H1 (cell line): Measurements from ENCODE around the gene CUL1. TPM values are rescaled to one million over a fixed set of nuclear protein-coding genes. Genes with fewer than 3 reads are reported as not detected.

ENCODE experiments used
- CTCF ChIA-PET: fragments of 300-600 bp; sonication (Branson Sonifier 250); formaldehyde crosslinking; loops from one replicate; lab custom pipeline; 2021; ENCODE audit not compliant: partially characterized antibody; lab: Charles Lee
- POLR2A ChIA-PET: fragments of 300-600 bp; sonication (Branson Sonifier 250); formaldehyde crosslinking; loops from one replicate; lab custom pipeline; 2021; ENCODE audit warnings: inconsistent platforms; ENCODE audit not compliant: partially characterized antibody; lab: Charles Lee
- DNase-seq, 2 experiments: peaks; one replicate each; pipeline versions ENCODE4 v3.0.0 to v3.0.0-alpha.2; 2010 to 2022; ENCODE audit warnings: low spot score in 2 of 2, low read depth in 1 of 2, mixed read lengths in 1 of 2
- FAIRE-seq: peaks from 2 replicates; lab custom pipeline; 2011; peaks lifted over from hg19 to GRCh38; lab: Jason Lieb, UNC
- H2AFZ ChIP-seq: 2 replicates; pipeline ENCODE4 v1.8.1; 2012; ENCODE audit warnings: low read length, inconsistent platforms
- H2AK5ac ChIP-seq: 2 replicates; pipeline ENCODE4 v1.6.1; 2013; ENCODE audit warnings: low read depth, low read length
- H2BK120ac ChIP-seq: replicated peaks from 2 replicates; pipeline ENCODE3; 2013; ENCODE audit warnings: low read depth, low read length, inconsistent platforms
- H2BK12ac ChIP-seq: 2 replicates; pipeline ENCODE4 v1.6.1; 2013; ENCODE audit warnings: low read depth, low read length
- H2BK15ac ChIP-seq: 2 replicates; pipeline ENCODE4 v1.6.1; 2013; ENCODE audit warnings: low read length
- H2BK20ac ChIP-seq: 2 replicates; pipeline ENCODE4 v1.6.1; 2013; ENCODE audit warnings: low read length
- H2BK5ac ChIP-seq: 2 replicates; pipeline ENCODE4 v1.6.1; 2013; ENCODE audit warnings: low read depth, low read length
- H3K14ac ChIP-seq: 2 replicates; pipeline ENCODE4 v1.6.1; 2013; ENCODE audit warnings: inconsistent platforms; ENCODE audit not compliant: insufficient read length
- H3K18ac ChIP-seq: 2 replicates; pipeline ENCODE4 v1.6.1; 2013; ENCODE audit warnings: low read length; ENCODE audit errors: extremely low read depth
- H3K23ac ChIP-seq: 2 replicates; pipeline ENCODE4 v1.6.1; 2013; ENCODE audit warnings: inconsistent platforms; ENCODE audit not compliant: insufficient read length
- H3K23me2 ChIP-seq: 2 replicates; pipeline ENCODE4 v1.6.1; 2013; ENCODE audit warnings: low read depth, low read length
- H3K27ac ChIP-seq: 2 replicates; pipeline ENCODE4 v1.6.1; 2011; ENCODE audit warnings: low read depth, low read length, inconsistent platforms
- H3K27me3 ChIP-seq, 4 experiments: replicated peaks in 1 of 4; 1 replicate in 1 of 4; 2 replicates in 3 of 4; pipeline versions ENCODE4 v1.6.1 to v1.8.1; 2011 to 2013; ENCODE audit warnings: low read length in 3 of 4, mild to moderate bottlenecking in 3 of 4, inconsistent platforms in 2 of 4, mixed read lengths in 2 of 4, moderate library complexity in 1 of 4; ENCODE audit not compliant: control insufficient read depth in 3 of 4, insufficient read depth in 3 of 4; ENCODE audit errors: extremely low read depth in 1 of 4
- H3K36me3 ChIP-seq, 4 experiments: 2 replicates each; pipeline versions ENCODE4 v1.6.1 to v1.8.1; 2011 to 2013; ENCODE audit warnings: mild to moderate bottlenecking in 4 of 4, low read length in 3 of 4, moderate library complexity in 2 of 4, control low read depth in 1 of 4, inconsistent platforms in 1 of 4; ENCODE audit not compliant: insufficient read depth in 4 of 4, control insufficient read depth in 2 of 4
- H3K4ac ChIP-seq: replicated peaks from 2 replicates; pipeline ENCODE3; 2013; ENCODE audit warnings: low read length, low read depth, mixed read lengths, inconsistent platforms; ENCODE audit not compliant: insufficient read length
- H3K4me1 ChIP-seq, 4 experiments: replicated peaks in 1 of 4; 1 replicate in 1 of 4; 2 replicates in 3 of 4; pipeline versions ENCODE4 v1.6.1 to v1.8.1; 2011 to 2013; ENCODE audit warnings: low read length in 3 of 4, inconsistent platforms in 2 of 4, mixed read lengths in 1 of 4; ENCODE audit not compliant: insufficient read depth in 4 of 4, control insufficient read depth in 3 of 4
- H3K4me2 ChIP-seq, 2 experiments: 2 replicates each; pipeline versions ENCODE4 v1.6.1 to v1.8.1; 2011 to 2013; ENCODE audit warnings: low read depth in 2 of 2, low read length in 2 of 2, control low read depth in 1 of 2, inconsistent platforms in 1 of 2, mild to moderate bottlenecking in 1 of 2; ENCODE audit not compliant: insufficient read depth in 1 of 2
- H3K4me3 ChIP-seq, 4 experiments: fragments of 200-600, 300-600 bp in 1 of 4; sonication (generic), shearing (Covaris generic), sonication (Bioruptor Twin) in 1 of 4; 2 replicates each; pipeline versions ENCODE4 v1.5.1 to v1.8.1; 2011 to 2016; ENCODE audit warnings: low read length in 4 of 4, low read depth in 3 of 4, control low read depth in 2 of 4, inconsistent platforms in 2 of 4, mild to moderate bottlenecking in 2 of 4, mixed read lengths in 1 of 4, moderate library complexity in 1 of 4; ENCODE audit not compliant: insufficient read depth in 2 of 4; ENCODE audit errors: extremely low read depth in 1 of 4
- H3K56ac ChIP-seq: replicated peaks from 2 replicates; pipeline ENCODE3; 2013; ENCODE audit warnings: low read depth, mild to moderate bottlenecking, mixed read lengths, low read length, inconsistent platforms; ENCODE audit not compliant: insufficient read length
- H3K79me1 ChIP-seq: 2 replicates; pipeline ENCODE4 v1.6.1; 2013; ENCODE audit warnings: low read depth, low read length, control low read depth
- H3K79me2 ChIP-seq, 2 experiments: 2 replicates each; pipeline versions ENCODE4 v1.6.1 to v1.8.1; 2012 to 2013; ENCODE audit warnings: low read length in 2 of 2, mild to moderate bottlenecking in 2 of 2, inconsistent platforms in 1 of 2; ENCODE audit not compliant: insufficient read depth in 2 of 2, control insufficient read depth in 1 of 2
- H3K9ac ChIP-seq, 4 experiments: replicated peaks in 1 of 4; 1 replicate in 1 of 4; 2 replicates in 3 of 4; pipeline versions ENCODE4 v1.6.1 to v1.8.1; 2011 to 2013; ENCODE audit warnings: low read depth in 3 of 4, low read length in 3 of 4, control low read depth in 2 of 4, mild to moderate bottlenecking in 2 of 4, moderate library complexity in 2 of 4, inconsistent platforms in 1 of 4; ENCODE audit errors: extremely low read depth in 1 of 4
- H3K9me3 ChIP-seq, 2 experiments: 2 replicates each; pipeline versions ENCODE4 v1.6.1 to v1.8.1; 2012 to 2013; ENCODE audit warnings: mild to moderate bottlenecking in 2 of 2, moderate library complexity in 2 of 2, control low read depth in 1 of 2, inconsistent platforms in 1 of 2, low read depth in 1 of 2, low read length in 1 of 2, mixed read lengths in 1 of 2; ENCODE audit not compliant: insufficient read depth in 2 of 2
- H4K20me1 ChIP-seq, 2 experiments: replicated peaks in 1 of 2; 2 replicates each; pipeline versions ENCODE3 to v1.8.1; 2011 to 2013; ENCODE audit warnings: inconsistent platforms in 2 of 2, low read length in 2 of 2, mild to moderate bottlenecking in 1 of 2; ENCODE audit not compliant: insufficient read depth in 2 of 2, control insufficient read depth in 1 of 2
- H4K5ac ChIP-seq: 2 replicates; pipeline ENCODE4 v1.6.1; 2013; ENCODE audit warnings: low read length, low read depth, mixed read lengths, inconsistent platforms; ENCODE audit not compliant: insufficient read length
- H4K8ac ChIP-seq: 2 replicates; pipeline ENCODE4 v1.8.0; 2013; ENCODE audit warnings: mild to moderate bottlenecking, moderate library complexity, low read length, inconsistent platforms; ENCODE audit not compliant: insufficient read depth; ENCODE audit errors: extremely low read depth
- H4K91ac ChIP-seq: replicated peaks from 2 replicates; pipeline ENCODE3; 2013; ENCODE audit warnings: low read length, mixed read lengths, inconsistent platforms; ENCODE audit not compliant: insufficient read length
- ATF3 ChIP-seq: IDR thresholded peaks from 2 replicates; pipeline ENCODE4 v1.6.1; 2011; ENCODE audit warnings: low read depth, mild to moderate bottlenecking, low read length; ENCODE audit not compliant: insufficient read depth
- BACH1 ChIP-seq: IDR thresholded peaks from 2 replicates; pipeline ENCODE4 v1.6.1; 2012; ENCODE audit warnings: low read length, improper control_type of control experiment
- CBX8 ChIP-seq: fragments of 300-800, 300-1000 bp; sonication (generic); IDR thresholded peaks from 2 replicates; pipeline ENCODE4 v1.7.1; 2016; ENCODE audit warnings: low read depth, low read length, borderline replicate concordance
- CHD1 ChIP-seq: IDR thresholded peaks from 2 replicates; pipeline ENCODE4 v1.6.1; 2012; ENCODE audit warnings: low read depth, low read length, improper control_type of control experiment
- CHD2 ChIP-seq: IDR thresholded peaks from 2 replicates; pipeline ENCODE4 v1.6.1; 2012; ENCODE audit warnings: low read length, improper control_type of control experiment
- JUND ChIP-seq: IDR thresholded peaks from 2 replicates; pipeline ENCODE4 v1.6.1; 2011; ENCODE audit warnings: mild to moderate bottlenecking, improper control_type of control experiment, low read length
- KDM1A ChIP-seq: fragments of 200-600, 300-600 bp; sonication (generic); IDR thresholded peaks from 2 replicates; pipeline ENCODE4 v1.7.1; 2016; ENCODE audit warnings: mild to moderate bottlenecking, low read length, borderline replicate concordance
- KDM5A ChIP-seq: fragments of 200-600 bp; IDR thresholded peaks from 2 replicates; pipeline ENCODE4 v1.7.1; 2012; ENCODE audit warnings: mild to moderate bottlenecking, low read length, inconsistent platforms, mixed read lengths
- POU5F1 ChIP-seq: IDR thresholded peaks from 2 replicates; pipeline ENCODE4 v1.6.1; 2011; ENCODE audit warnings: low read depth, mild to moderate bottlenecking, low read length, moderate library complexity
- RNF2 ChIP-seq: fragments of 200-900, 300-1000 bp; sonication (generic); IDR thresholded peaks from 2 replicates; pipeline ENCODE4 v1.7.1; 2016; ENCODE audit warnings: borderline replicate concordance, low read depth, mild to moderate bottlenecking, antibody characterized with exemption, low read length; ENCODE audit not compliant: poor library complexity, severe bottlenecking; ENCODE audit errors: missing control alignments
- SAP30 ChIP-seq: fragments of 300-600 bp; sonication (generic); IDR thresholded peaks from 2 replicates; pipeline ENCODE4 v1.7.1; 2012; ENCODE audit warnings: low read length, moderate library complexity, mild to moderate bottlenecking, inconsistent platforms; ENCODE audit not compliant: insufficient read depth, insufficient replicate concordance
- SIN3A ChIP-seq, 2 experiments: IDR thresholded peaks in 1 of 2; conservative IDR thresholded peaks in 1 of 2; 2 replicates each; pipeline ENCODE4 v1.6.1; 2011 to 2012; ENCODE audit warnings: low read length in 2 of 2, improper control_type of control experiment in 1 of 2, low read depth in 1 of 2, mild to moderate bottlenecking in 1 of 2
- TAF7 ChIP-seq: optimal IDR thresholded peaks from 2 replicates; pipeline ENCODE3; 2011; ENCODE audit warnings: low read depth, mild to moderate bottlenecking, inconsistent platforms, low read length, moderate library complexity, borderline replicate concordance
- YY1 ChIP-seq: IDR thresholded peaks from 2 replicates; pipeline ENCODE4 v1.6.1; 2011; ENCODE audit warnings: low read depth, mild to moderate bottlenecking, low read length
- WGBS, 2 experiments: shearing (Covaris generic) in 1 of 2; methylation state at CpG; one replicate each; pipeline versions ENCODE4 v1.1.6 to v1.1.7; 2013 to 2015; ENCODE audit warnings: low lambda C conversion rate in 2 of 2, mixed read lengths in 2 of 2, inconsistent platforms in 1 of 2, low coverage in 1 of 2, missing lambda C conversion rate in 1 of 2; ENCODE audit not compliant: insufficient replicate concordance in 2 of 2, insufficient coverage in 1 of 2, insufficient read length in 1 of 2; ENCODE audit errors: extremely low coverage in 1 of 2, missing lambda C conversion rate in 1 of 2; 5-methylcytosine and 5-hydroxymethylcytosine counted together
- polyA plus RNA-seq, 7 experiments: library from polyadenylated mRNA; depleted of rRNA in 3 of 7; stranded (reverse) in 5 of 7; unstranded in 2 of 7; fragments of >200 nt in 5 of 7; fragments of 200-250 nt in 2 of 7; gene quantifications; 1 replicate in 5 of 7; 2 replicates in 1 of 7; 4 replicates in 1 of 7; pipeline versions ENCODE4 v1.2.1 to v1.2.3, GENCODE V29; 2011 to 2013; ENCODE audit warnings: missing spikeins in 2 of 7, mixed read lengths in 2 of 7
- total RNA-seq: library from RNA; stranded (reverse); fragmentation: NEBNext Ultra II Directional; extraction: Animal tissue kit (Norgen Biotek cat#: 25700); gene quantifications from 2 replicates; pipeline ENCODE4 v1.2.1, GENCODE V29; 2021

The CUL1 gene
- total and polyA plus RNA-seq, 2 of the 8 experiments (the other 6 are each of a cell fraction or from before 2014, with no cell fraction given), result 33.0 to 77.3 TPM

DNA sequence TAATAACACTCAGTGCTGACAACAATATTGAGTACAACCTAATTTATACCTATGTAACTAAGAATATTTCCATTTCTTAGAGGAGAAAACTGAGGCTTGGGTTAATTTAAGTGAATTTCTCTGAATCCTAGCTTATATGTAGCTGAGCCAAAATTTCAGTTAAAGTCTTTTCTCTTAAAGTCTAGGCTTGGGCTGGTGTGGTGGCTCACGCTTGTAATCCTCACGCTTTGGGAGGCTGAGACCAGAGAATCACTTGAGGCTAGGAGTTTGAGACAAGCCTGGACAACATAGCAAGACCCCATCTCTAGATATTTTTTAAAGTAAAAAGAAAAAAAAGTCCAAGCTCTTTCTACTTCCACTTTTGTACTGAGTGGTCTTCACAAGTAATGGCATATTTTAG lies 92.1 kb downstream of the CUL1 start:
- Histone ChIP-seq H3K56ac (no peak overlapping the region), H2BK5ac (no peak overlapping the region), H3K23ac (no peak overlapping the region), H3K79me2 (no peaks in the 10 kb centered on the region), H3K14ac (no peak overlapping the region), H3K4ac (no peak overlapping the region), H3K4me3 (no peak overlapping the region), H3K23me2 (no peaks in the 10 kb centered on the region), H2BK12ac (no peak overlapping the region), H4K20me1 (peaks cover 3 to 7% of the 10 kb centered on the region in 2 experiments), H3K4me2 (no peak overlapping the region), H3K9me3 (no peaks in the 10 kb centered on the region), H3K27me3 (no peaks in the 10 kb centered on the region), H3K27ac (no peak overlapping the region), H2AFZ (no peak overlapping the region), H2BK120ac (no peak overlapping the region), H2BK20ac (no peak overlapping the region), H3K18ac (no peak overlapping the region), H4K5ac (no peak overlapping the region), H3K9ac (no peak overlapping the region), H4K8ac (no peak overlapping the region), H2AK5ac (no peak overlapping the region), H3K79me1 (peaks cover 5% of the 10 kb centered on the region; the same call in 1 of the 2 replicates), H3K36me3 (peaks cover 16 to 78% (median 54%) of the 10 kb centered on the region in 4 experiments), H4K91ac (no peak overlapping the region), H3K4me1 (no peaks in the 10 kb centered on the region; a peak in 1 of 7 replicates), H2BK15ac (no peak overlapping the region)
- FAIRE-seq (no peak), DNase-seq (no peak)
- CTCF ChIA-PET, result interaction anchor here (0.9 kb wide), 1 partner anchor 17 kb away, joined by 3 read pairs; no protein-coding TSS in a partner anchor
- POLR2A ChIA-PET, result no interaction called here
- WGBS, 2 experiments, result 91% methylated on average over 2 of the region's 2 CpGs; no CpG with 5 or more reads in 1 of the 2 experiments
- TF ChIP-seq CHD2 (no peak), CHD1 (no peak), KDM5A (no peak), TAF7 (no peak), CBX8 (no peak), SAP30 (no peak), RNF2 (no peak), SIN3A (conservative IDR thresholded peaks at IDR 0.05 in 1 of 2, IDR thresholded peaks at IDR 0.05 in 1 of 2; ENCODE audit: low read depth in 1 of 2, low read length in 2 of 2) (no peak), YY1 (no peak), ATF3 (no peak), POU5F1 (no peak), KDM1A (no peak), BACH1 (no peak), JUND (no peak)
